Ureter (tissue), 1 donor: Measurements from ENCODE around the gene PSME4. TPM values are rescaled to one million over a fixed set of nuclear protein-coding genes. Genes with fewer than 3 reads are reported as not detected.

Experiments used
- DNase-seq: peaks from one replicate; pipeline ENCODE4 v3.0.0-alpha.2; 2020; ENCODE audit warnings: low spot score
- total RNA-seq: library from RNA; stranded (reverse); gene quantifications from one replicate; pipeline ENCODE4 v1.2.4, GENCODE V29; 2023
- donor health status: DM: yes; HTN: yes; CAD: no.

The PSME4 gene, protein sequence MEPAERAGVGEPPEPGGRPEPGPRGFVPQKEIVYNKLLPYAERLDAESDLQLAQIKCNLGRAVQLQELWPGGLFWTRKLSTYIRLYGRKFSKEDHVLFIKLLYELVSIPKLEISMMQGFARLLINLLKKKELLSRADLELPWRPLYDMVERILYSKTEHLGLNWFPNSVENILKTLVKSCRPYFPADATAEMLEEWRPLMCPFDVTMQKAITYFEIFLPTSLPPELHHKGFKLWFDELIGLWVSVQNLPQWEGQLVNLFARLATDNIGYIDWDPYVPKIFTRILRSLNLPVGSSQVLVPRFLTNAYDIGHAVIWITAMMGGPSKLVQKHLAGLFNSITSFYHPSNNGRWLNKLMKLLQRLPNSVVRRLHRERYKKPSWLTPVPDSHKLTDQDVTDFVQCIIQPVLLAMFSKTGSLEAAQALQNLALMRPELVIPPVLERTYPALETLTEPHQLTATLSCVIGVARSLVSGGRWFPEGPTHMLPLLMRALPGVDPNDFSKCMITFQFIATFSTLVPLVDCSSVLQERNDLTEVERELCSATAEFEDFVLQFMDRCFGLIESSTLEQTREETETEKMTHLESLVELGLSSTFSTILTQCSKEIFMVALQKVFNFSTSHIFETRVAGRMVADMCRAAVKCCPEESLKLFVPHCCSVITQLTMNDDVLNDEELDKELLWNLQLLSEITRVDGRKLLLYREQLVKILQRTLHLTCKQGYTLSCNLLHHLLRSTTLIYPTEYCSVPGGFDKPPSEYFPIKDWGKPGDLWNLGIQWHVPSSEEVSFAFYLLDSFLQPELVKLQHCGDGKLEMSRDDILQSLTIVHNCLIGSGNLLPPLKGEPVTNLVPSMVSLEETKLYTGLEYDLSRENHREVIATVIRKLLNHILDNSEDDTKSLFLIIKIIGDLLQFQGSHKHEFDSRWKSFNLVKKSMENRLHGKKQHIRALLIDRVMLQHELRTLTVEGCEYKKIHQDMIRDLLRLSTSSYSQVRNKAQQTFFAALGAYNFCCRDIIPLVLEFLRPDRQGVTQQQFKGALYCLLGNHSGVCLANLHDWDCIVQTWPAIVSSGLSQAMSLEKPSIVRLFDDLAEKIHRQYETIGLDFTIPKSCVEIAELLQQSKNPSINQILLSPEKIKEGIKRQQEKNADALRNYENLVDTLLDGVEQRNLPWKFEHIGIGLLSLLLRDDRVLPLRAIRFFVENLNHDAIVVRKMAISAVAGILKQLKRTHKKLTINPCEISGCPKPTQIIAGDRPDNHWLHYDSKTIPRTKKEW (N-terminal part only)
- 92.3 TPM for total RNA-seq

DNA sequence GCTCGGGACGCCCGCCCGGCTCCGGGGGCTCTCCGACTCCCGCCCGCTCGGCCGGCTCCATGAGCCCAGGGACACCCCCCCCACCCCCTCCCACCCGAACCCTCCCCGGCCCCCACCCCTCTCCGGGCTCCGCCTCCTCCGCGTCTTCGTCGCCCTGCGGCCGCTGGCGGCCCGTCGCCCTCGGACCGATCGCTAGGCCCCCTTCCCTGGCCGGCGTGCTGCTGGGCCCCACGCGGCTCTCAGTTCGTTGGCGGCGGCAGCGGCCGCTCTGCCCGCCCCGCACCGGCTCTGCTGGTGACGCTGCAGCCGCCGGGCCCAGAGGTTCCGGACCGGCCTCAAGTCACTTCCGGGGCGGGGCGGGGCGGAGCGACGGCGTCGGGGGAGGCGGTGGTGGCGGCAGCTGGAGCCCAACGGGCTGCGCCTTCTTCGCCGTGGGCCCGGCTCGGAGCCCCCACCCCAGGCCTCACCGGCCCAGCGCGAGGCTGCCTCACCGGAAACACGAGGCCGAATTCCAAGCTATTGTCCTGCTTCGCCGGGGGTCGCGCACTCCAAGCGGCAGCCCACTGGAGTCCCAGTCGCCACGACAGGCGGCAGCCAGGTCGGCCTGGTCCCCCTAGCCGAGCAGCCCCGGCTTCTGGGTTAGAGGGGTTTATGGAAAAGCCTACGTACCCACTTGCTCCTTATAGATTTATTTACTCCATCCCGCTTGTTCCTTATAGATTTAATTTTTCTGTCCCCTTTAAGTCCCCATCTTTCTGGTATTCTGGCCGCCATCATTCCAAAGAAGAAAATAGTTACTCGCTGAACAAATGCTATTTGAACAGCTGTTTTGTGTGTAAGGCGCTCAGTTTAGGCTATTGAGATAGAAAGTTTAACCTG lies at the start of gene PSME4:
Gene PSME4 (minus strand): TSS at position 270 of the 879 bp plus-strand sequence. CDS start 209 bp downstream, at position 61.
- DNase-seq: peak; percentile 96

DNA sequence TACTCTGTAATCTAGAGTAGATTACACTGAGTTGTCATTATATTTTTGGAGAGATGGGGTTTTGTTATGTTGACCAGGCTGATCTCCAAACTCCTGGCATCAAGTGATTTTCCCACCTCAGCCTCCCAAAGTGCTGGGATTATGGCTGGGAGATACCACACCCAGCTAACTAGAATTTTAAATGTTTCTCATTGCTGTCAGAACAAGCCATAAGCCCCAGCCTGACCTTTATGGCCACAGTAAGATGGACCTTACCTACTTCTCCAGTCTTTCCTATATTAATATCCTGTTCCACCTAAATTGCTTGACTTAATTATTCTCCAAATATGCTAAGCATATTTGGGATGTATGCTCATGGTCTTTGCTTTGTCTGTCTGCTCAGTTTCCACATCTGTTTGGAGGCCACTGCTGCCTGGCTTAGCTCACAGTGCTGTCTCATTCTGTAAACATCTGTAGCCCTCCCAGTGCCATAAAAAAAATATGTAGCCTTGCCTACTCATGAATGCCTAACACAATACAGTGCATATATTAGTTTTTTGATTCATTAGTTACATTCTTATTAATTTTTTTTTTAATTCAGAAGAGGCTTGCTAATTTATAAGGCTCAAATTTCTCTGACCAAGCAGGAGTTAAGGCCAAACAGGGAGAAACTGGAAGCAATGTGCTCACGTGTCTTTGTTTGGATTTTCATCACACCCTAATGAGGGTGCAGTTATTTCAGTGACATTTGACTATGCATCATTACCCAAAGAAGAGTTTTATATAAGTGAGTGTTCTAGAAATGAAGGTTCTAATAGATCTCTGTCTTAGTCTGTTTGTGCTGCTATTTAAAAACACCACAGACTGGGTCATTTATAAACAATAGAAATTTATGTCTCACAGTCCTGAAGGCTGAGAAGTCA lies 45.3 kb upstream of the PSME4 start:
- DNase-seq: no peak

DNA sequence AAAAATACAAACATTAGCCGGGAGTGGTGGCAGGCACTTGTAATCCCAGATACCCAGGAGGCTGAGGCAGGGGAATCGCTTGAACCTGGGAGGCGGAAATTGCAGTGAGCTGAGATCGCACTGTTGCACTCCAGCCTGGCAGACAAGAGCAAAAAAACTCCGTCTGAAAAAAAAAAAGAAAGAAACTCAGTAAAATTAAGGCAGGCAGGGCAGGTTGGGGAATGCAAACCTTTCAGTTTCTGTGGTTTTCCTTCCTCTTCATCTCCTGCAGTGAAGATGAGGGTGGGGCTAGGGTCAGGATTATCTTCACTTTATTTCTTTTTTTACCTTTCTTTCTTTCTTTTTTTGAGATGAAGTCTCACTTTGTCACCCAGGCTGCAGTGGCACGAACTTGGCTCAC lies 43.2 kb upstream of the PSME4 start:
- DNase-seq: no peak

DNA sequence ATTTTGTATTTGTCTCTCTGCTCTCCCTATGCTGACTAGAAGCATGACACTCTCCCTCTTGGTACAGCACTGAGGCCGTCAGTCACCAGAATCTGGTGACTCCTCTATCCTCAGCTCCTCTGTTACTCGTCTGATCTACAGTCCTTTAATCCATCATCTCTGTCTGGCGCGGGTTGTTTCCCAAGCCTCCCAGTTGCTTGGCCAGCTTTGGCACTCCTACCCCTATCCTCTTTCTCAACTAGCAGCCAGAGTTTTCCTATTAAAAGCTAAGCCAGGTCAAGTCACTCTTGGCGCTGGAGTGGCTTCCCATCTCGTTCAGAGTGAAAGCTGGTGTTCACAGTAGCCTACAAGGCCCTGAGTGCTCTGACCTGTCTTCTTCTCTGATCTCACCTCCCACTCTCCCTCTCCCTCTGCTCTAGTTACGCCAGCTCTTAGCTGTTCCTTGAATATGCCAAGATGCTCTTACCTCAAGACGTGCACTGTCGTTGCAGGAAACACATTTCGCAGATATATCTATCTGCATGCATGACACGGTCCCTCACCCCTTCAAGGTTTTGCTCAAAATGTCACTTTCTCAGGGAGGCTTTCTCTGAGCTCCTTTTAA lies 41.8 kb upstream of the PSME4 start:
- DNase-seq: no peak

DNA sequence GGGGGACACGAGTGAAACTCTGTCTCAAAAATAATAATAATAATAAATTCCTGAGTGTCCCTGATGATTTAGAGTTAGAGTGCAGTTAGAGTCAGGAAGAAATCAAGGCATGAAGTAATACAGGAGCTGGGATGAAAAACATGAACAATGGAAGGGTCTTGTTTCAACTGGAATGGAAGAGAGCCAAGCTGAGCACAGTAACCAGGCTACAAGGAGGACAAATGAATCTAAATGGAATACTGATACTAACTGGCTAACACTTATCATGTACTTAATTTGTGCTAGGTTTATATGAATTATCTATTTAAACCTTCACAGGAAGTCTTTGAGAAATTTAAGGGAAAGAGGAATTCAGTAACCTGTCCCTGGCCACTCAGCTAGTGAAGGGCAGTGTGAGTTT lies 38.8 kb upstream of the PSME4 start:
- DNase-seq: no peak

DNA sequence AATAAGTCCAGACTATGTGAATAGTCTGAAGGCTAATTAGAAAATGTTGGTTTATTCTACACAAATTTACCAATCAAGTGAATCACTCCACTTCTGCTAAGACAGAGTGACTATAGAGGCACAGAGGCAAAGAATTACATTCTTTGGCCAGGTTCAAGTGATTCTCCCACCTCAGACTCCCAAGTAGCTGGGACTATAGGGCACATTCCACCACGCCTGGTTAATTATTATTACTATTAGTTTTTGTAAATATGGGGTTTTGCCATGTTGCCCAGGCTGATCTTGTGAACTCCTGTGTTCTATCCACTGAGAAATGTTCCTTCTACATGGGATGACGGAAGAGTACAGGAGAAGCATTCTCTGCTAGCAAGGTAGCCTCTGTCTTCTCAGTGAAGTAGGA lies 37.6 kb upstream of the PSME4 start:
- no peak for DNase-seq

DNA sequence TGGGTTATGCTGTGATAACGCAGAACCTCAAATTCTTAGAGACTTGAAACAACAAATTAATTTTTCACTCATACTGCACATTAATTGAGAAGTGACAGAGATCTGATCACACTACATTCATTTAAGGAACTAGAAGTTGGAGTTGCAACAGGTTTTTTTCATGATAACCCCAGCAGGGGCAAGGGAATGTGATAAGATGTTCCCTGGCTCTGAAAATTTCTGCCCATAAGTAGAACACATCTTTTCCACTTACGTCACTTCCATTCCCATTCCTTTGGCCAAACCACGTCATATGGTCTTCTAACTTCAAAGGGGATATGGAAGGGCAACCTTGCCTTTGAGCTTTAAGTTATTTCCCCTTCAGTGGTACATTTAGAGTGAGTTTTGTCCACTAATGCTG lies 29.7 kb upstream of the PSME4 start:
- DNase-seq: no peak

DNA sequence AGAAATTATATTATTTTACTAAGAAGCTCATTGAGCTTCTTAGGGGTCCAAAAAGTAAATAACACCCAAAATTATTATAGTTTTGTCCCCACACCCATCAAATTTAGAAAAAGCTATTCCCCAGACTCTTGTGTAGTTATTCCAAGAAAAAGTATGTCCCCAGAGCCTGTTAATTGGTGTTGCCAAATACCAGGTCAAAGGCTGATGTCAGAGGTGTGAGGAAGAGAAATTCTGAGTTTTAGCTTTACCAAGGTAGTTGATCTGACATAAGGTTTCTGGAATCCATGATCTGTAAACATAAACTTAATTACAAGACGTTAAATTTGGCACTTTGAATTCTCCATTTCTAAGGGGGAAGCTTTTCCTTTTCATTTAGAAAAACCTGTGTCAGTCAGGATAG lies 29.3 kb upstream of the PSME4 start:
- DNase-seq: no peak

DNA sequence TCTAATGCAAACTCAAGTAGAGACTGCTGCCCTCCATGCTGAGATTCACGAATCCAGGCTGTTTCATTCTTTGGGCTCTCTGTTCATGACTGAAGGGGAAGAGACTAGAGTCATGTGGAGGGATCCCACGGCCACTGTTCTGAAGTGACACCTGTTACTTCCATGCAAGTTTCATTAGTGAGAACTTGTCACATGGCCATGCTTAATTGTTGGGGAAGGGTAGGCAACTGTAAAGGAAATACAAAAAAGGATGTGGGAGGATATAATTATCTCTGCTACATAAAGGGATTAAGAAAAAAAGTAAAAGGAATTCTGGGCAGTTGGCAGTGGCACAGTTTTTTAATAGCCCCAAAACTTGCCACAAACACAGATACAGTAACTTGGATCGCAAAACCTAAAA lies 28.0 kb upstream of the PSME4 start:
- no peak for DNase-seq

DNA sequence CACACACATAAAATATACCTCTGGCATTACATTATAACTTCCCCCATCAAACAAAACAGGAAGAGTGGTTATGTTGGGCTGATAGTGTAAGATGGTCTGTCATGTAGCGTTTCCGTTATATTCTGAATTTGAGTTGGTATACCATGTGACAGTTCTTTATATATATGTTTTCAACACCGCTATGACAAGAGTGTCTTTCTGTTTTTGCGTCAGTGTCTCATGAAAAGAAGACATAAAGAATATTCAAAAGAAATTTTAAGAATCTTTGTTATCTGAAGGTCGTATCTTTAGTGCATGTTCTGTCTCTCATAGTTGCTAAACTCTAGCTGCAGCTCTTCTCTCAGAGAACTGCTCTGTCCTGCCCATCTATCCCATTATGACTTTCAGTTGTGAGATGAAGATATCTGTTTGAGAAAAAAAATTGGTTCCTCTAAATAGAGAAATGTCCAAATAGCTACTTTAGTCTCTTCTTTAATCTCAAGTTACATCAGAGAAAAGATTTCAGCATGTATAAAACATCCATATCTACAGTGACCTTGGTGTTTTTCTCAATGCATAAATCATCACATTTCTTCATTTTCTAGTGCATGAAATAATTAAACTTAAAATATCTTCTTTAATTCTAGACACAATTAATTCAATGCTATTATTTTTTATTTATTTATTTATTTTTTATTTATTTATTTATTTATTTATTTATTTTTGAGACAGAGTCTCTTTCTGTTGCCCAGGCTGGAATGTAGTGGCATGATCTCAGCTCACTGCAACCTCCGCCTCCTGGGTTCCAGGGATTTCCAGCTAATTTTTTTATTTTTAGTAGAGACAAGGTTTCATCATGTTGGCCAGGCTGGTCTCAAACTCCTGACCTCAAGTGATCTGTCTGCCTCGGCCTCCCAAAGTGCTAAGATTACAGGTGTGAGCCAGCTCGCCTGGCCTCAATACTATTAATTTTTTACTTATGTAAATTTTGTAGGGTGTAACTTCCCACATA lies 24.3 kb upstream of the PSME4 start:
- no peak for DNase-seq

DNA sequence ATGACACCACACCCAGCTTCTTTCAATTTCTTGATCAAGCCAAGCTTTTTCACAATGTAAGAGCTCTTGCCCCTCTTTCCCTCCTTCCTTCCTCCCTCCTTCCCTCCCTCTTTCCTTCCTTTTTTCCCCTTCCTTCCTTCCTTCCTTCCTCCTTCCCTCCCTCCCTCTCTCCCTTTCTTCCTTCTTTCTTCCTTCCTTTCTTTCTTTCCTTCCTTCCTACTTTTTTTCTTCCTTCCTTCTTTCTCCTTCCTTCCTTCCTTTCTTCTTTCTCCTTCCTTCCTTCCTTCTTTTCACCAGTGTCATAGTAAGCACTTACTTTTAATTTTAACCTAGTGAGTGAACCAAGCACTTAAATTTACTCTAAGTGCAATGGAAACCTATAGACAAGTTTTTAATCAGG lies 21.2 kb upstream of the PSME4 start:
- DNase-seq: no peak

DNA sequence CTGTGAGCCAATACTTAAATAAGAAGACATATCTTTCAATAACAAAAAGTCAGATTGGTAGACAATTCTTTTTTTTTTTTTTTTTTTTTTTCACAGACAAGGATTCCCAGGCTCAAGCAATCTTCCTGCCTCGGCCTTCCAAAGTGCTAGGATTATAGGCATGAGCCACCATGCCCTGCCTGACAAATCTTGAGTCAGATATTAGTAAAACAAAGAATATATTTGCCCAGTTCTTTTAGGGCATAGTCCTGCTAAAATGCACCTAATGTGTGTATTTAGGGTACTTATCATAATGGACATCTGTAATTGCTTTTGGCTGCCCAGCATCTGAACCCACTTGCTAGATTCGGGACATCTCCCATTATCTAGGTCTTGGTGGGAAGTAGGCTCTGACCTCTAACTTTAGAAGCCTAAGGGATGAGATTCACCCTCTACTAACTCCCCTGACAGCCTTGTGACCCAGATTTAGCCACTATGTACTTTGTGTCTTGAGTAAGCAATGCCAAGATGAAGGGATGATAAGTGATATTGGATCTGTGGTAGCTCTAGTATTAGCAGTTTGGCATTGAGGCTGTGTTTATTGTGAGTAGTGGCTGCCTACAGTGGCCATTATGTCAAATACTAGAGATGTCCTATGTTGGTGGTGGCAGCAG lies 18.5 kb upstream of the PSME4 start:
- no peak for DNase-seq

DNA sequence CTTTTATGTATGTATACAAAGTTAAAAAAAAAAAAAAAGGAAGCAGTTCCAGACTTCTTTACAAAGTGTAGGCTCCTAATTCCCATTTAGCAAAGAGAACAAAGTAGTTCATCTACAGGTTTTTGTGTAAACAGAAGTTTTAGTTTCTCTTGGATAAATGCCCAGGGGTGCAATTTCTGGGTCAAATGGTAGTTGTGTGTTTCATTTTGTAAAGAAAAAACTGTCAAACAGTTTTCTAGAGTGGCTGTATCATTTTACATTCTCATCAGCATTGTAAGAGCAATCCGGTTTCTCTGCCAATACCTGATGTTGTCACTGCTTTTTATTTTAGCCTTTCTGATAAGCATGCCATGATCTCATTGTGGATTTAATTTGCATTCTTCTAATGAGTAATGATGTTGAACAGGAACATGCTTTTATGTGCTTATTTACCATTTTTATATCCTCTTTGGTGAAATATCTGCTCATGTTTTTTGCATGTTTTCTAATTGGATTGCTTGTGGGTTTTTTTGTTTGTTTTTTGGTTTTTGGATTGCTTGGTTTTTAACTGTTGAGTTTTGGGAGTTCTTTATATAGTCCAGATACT lies 16.6 kb upstream of the PSME4 start:
- DNase-seq: no peak

DNA sequence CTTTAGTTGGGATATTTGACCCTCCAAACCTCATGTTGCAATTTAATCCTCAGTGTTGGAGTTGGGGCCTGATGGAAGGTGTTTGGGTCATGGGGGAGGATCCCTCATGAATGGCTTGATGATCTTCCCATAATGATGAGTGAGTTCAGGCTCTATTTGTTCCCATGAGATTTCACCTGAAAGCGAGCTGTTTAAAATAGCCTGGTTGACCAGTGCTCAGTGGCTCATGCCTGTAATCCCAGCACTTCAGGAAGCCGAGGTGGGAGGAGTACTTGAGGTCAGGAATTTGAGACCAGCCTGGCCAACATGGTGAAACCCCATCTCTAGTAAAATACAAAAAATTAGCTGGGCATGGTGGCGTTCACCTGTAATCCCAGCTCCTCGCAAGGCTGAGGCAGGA lies 14.9 kb upstream of the PSME4 start:
- no peak for DNase-seq

DNA sequence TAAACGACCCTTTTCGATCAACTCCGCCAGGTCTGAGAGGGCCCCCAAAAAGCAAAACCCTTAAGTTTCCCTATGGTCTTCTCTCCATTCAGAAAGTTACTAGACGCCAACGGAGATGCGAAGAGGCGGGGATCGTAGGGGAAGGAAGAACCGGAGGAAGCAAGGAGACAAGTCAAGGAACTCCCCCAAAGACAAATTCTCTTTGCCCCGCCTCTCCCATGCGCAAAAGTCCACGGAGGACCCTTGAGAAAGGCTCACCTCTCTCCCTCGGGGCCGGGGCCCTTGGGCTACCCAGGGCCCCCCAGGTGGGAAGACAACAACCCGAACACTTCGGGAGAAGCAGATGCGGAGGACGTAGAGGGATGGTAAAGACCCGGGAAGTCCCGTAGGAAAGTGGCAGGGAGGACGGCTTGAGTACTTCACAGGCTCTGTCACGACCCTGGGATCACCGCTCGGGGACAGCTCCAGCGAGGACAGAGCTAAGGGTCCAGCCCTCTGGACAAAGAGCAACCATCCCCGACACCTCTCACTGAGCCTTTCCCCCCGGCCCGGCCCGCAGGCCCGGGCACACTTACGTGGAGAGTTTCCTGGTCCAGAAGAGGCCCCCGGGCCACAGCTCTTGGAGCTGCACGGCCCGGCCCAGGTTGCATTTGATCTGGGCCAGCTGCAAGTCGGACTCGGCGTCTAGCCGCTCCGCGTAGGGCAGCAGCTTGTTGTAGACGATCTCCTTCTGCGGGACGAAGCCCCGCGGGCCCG lies 647 bp downstream of the PSME4 start:
- DNase-seq: peak; percentile 58

DNA sequence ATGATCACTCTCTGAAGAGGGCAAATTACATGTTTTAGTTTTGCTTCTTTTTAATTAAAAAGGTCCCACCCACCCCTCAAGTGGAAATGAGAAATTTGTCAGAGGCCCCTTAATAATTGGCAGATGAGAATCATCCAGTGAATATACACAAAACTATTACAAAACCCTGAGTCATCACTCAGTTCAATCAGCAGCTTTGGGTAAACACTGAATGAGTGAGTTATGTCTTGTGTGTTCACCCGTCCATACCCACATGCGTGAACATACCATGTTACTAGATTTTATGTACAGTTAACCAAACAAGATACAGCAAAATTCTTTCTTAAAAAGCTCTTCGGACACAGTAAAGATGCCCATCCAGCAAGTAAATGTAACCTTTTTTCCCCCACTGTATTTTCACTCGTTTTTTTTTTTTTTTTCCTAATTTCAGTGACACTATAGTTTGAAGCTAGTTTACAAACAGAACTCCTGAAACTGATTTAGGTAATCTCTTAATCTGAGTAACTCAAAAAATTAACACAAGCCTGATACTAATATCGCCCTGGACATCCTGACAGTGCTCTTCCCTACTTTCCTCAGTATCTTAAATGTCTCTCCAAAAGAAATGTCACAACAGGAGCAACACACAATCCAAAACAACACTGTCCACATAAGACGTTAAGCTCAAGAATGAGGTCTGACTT lies 1.4 kb downstream of the PSME4 start:
- no peak for DNase-seq
